ENCODE results near the gene PARP12. TPM values are rescaled to one million over a fixed set of nuclear protein-coding genes. Genes with fewer than 3 reads are reported as not detected.

PARP12 gene
- total RNA-seq, 2 donors from 2014 or later, result 58.7 to 63.2 TPM

- ATAC-seq, result no peak
- DNase-seq, result no peak
- intact Hi-C loops (cut with DNase I, micrococcal nuclease), result no loop called here
Measured at GRCh38 chr7:140041659-140042385, 20.9 kb downstream of the PARP12 start.

- DNase-seq, result no peak
- intact Hi-C loops (cut with DNase I, micrococcal nuclease), result no loop called here
- no peak for ATAC-seq
Measured at GRCh38 chr7:140039896-140040295, 22.9 kb downstream of the PARP12 start.

GRCh38 chr7:140039066-140039465 is 23.7 kb downstream of the PARP12 start:
- no peak for ATAC-seq
- DNase-seq, result no peak
- intact Hi-C loops (cut with DNase I, micrococcal nuclease), result no loop called here

GRCh38 chr7:140036224-140036962 is 26.4 kb downstream of the PARP12 start:
- intact Hi-C loops (cut with DNase I, micrococcal nuclease), result no loop called here
- no peak for ATAC-seq
- DNase-seq, result no peak

- intact Hi-C loops (cut with DNase I, micrococcal nuclease), result no loop called here
- ATAC-seq (no peak), DNase-seq (no peak)
Measured at GRCh38 chr7:140035400-140036223, 27.1 kb downstream of the PARP12 start.

- DNase-seq (no peak), ATAC-seq (no peak)
- intact Hi-C loops (cut with DNase I, micrococcal nuclease), result no loop called here
Measured at GRCh38 chr7:140034421-140034820, 28.3 kb downstream of the PARP12 start.

- DNase-seq (no peak), ATAC-seq (no peak)
- intact Hi-C loops (cut with DNase I, micrococcal nuclease), result no loop called here
Measured at GRCh38 chr7:140033779-140034363, 28.9 kb downstream of the PARP12 start.

GRCh38 chr7:140033036-140033435 is 29.7 kb downstream of the PARP12 start:
- DNase-seq, result no peak

GRCh38 chr7:140031364-140031763 is 31.4 kb downstream of the PARP12 start:
- no peak for ATAC-seq
- intact Hi-C loops (cut with DNase I, micrococcal nuclease), result no loop called here
- DNase-seq, result no peak

More at GRCh38 chr7:140033036-140033435, 29.7 kb downstream of the PARP12 start:
- ATAC-seq, result no peak
- intact Hi-C loops (cut with DNase I, micrococcal nuclease), result no loop called here

- intact Hi-C loops (cut with DNase I, micrococcal nuclease), result no loop called here
- ATAC-seq (no peak), DNase-seq (no peak)
Measured at GRCh38 chr7:140029072-140029471, 33.7 kb downstream of the PARP12 start.

- intact Hi-C loops (cut with DNase I, micrococcal nuclease), result no loop called here
- DNase-seq (no peak), ATAC-seq (no peak)
Measured at GRCh38 chr7:140028311-140028710, 34.4 kb downstream of the PARP12 start.

- ATAC-seq (no peak), DNase-seq (no peak)
- intact Hi-C loops (cut with DNase I, micrococcal nuclease), result no loop called here
Measured at GRCh38 chr7:140027858-140028257, 34.9 kb downstream of the PARP12 start.

- ATAC-seq (no peak), DNase-seq (no peak)
- intact Hi-C loops (cut with DNase I, micrococcal nuclease), result no loop called here
Measured at GRCh38 chr7:140026935-140027334, 35.8 kb downstream of the PARP12 start.

- intact Hi-C loops (cut with DNase I, micrococcal nuclease), result no loop called here
- ATAC-seq, result no peak
- DNase-seq, result no peak
Measured at GRCh38 chr7:140025814-140026433, 36.8 kb downstream of the PARP12 start.

GRCh38 chr7:140025241-140025640 is 37.5 kb downstream of the PARP12 start:
- DNase-seq, result no peak
- ATAC-seq, result no peak
- intact Hi-C loops (cut with DNase I, micrococcal nuclease), result no loop called here

- ATAC-seq (no peak), DNase-seq (no peak)
- intact Hi-C loops (cut with DNase I, micrococcal nuclease), result no loop called here
Measured at GRCh38 chr7:140024585-140024984, 38.2 kb downstream of the PARP12 start.

GRCh38 chr7:140023728-140024127 is 39.0 kb downstream of the PARP12 start:
- ATAC-seq (no peak), DNase-seq (no peak)
- intact Hi-C loops (cut with DNase I, micrococcal nuclease), result no loop called here

- DNase-seq (no peak), ATAC-seq (no peak)
- intact Hi-C loops (cut with DNase I, micrococcal nuclease), result no loop called here
Measured at GRCh38 chr7:140022582-140023211, 40.1 kb downstream of the PARP12 start.
